GM21528 (cell line): ENCODE results near the gene IL1RAP.

Experiments used
- ATAC-seq: cut with Tn5 transposase; IDR thresholded peaks from one replicate; pipeline ENCODE4 v1.9.1; 2021; ENCODE audit warnings: mild to moderate bottlenecking, moderate library complexity; ENCODE audit not compliant: unreplicated experiment, low FRiP score

Gene IL1RAP

DNA sequence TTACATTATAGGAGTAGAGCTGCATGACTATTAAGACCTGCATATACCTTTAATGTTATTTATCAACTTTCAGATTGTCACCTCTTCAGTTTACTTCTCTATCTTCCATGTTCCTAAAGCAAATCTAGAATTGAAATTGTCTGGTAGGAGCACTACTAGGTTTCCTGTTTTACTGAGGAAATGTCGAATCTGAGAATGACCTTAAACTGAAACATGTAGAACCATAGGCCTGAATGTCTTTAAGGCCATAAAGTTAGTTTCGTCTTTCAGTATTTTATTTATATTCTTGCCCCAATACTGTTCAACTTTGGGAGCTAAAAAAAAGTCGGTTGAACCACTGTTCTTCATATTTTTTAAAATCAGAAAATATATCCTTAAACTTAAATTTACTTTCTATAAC, 92.7 kb downstream of the IL1RAP start:
- ATAC-seq: no peak

DNA sequence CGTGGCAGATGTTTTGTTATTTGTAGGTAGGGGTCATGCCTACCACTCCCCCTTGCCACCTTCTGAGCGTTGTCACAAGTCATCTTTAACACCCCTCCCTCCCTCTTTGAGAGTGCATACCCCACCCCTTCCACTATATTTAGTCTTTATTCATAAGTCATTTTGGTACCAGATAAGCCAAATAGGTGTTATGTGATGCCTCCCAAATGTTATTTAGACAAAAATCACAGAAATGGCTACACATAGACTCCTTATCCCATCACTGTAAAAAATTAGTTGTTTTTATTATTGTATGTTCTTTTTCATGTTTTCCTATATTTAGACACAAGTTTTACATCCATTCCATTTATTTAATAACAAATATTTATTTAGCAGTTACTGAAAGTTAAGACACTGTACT, 93.1 kb downstream of the IL1RAP start:
- no peak for ATAC-seq

DNA sequence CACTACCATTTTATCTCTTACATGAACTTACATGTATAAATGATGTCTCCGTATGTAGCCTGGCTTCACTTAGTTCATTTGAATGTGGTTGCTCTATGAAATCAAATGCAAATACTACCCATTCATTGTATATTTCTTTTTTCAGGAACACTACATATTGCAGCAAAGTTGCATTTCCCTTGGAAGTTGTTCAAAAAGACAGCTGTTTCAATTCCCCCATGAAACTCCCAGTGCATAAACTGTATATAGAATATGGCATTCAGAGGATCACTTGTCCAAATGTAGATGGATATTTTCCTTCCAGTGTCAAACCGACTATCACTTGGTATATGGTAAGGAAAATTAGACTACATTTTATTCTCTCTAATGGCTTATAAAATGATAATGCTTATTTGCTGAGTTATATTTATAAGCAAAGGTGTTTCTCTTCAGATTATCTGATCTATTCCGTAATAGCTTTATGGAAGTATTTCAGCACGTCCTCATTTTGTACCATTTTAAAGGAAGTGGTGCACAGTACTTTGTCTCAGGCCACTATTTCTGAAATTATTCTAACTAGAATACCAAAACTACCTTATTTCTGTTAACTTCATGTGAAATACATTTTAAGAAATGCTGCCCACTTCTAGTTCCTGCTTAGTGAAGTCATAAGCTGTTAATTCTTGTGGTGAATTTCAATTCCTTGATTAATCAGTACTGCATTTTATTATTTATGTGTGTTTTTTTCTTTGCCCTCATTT, 95.1 kb downstream of the IL1RAP start:
- ATAC-seq: no peak

DNA sequence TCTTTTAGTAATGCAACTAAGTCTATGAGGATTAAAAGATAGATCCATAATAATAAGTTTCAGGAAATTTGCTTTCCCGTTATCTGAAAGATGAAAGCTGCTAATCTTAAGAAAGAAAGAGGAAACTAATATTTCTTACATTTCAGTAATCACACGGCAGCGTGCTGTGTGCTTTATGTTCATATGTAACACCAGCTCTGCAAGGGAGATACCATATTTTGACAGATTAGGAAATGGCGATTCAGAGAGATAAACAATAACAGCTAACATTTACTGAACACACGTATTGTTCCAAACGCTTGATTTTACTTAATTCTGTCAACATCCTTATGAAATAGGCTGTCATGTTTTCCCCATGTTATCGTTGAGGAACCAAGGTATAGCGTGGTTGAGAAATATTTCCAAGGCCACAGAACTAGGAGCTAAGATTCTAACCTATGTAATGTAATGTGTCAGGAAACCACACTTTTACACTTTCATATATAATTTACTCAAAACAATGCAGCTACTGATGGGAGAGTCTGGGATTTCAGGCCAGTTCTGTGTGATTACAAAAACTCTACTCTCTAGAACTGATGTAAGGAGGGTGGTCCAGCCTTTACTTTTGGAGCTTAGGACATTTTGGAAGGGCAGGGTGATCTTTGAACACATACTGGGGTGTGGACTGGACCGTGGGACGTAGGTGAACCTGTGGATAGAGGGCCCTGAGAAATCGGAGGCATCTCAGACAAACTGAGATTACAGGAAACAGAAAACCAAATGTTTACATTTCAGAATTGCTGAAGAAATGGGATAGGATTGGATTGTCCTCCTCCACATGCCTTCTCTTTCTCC, 100.6 kb downstream of the IL1RAP start:
- ATAC-seq: no peak

DNA sequence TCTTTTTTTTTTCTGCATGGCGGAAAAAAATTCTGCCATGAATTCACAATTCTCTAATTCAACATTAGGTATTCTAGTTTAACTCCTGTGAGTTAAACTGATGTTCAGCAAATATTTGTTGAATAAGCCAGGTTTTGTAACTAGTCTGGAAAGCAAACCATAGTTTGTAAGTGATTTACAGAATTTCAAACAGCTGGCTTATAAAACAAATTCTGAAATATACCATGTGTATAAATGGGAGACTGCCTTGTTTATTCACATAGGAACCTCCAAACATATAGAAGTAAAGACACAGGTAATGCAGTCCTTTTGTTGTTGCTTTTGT, 101.1 kb downstream of the IL1RAP start:
- no peak for ATAC-seq

DNA sequence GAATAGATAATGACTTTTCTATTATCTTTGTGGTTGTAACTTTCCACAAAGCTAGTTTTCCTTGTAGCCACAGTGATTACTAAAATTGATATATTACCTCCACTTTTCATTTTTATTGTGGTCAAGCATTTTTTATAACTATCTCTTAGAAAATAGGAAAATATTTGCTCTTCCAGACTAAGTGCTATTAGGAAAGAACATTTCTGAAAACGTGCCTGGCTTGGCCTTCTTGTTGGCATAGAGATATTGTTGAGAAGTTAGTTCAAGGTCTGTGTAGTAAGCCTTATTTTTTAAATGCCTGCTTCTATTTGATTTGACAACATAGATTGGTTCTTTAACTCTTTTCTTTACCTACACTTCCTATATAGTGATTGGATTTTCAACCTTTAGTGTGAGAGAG, 101.7 kb downstream of the IL1RAP start:
- no peak for ATAC-seq

DNA sequence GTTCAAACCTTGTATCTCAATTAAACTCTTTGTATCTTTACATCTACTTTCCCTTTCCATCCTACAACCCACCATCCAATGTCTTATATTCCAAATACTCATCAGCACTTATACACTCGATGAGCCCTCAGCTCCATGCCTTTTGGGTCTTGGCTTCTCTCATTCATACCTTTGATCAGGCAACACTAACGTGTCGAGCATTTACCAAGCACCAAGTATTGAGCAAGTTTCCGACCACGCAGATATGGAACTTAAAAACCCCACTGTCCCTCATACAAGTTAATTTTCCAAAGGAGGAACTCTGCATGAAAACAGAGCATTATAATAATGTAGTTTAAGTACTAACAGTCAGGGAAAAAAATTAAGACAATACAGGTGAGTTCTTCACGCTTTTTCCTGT, 102.8 kb downstream of the IL1RAP start:
- no peak for ATAC-seq

DNA sequence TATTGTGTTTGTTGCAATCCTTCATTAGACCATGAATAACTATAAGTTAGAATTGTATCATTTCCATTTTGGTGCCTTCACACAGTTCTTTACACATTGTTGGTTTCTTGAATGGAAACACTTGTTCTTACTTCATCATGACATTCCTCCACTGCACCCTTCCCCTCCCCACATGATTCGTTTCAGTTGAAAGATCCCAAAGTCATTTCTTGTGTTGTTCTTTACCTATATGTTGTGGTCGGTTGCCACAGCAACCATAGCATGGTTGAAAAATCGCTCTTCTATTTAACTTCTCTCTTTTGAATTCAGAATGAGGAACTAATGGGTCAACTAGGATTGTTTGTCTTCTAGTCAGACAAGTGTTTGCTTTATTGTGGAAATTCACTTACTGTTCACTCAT, 103.3 kb downstream of the IL1RAP start:
- ATAC-seq: peak; percentile 81

DNA sequence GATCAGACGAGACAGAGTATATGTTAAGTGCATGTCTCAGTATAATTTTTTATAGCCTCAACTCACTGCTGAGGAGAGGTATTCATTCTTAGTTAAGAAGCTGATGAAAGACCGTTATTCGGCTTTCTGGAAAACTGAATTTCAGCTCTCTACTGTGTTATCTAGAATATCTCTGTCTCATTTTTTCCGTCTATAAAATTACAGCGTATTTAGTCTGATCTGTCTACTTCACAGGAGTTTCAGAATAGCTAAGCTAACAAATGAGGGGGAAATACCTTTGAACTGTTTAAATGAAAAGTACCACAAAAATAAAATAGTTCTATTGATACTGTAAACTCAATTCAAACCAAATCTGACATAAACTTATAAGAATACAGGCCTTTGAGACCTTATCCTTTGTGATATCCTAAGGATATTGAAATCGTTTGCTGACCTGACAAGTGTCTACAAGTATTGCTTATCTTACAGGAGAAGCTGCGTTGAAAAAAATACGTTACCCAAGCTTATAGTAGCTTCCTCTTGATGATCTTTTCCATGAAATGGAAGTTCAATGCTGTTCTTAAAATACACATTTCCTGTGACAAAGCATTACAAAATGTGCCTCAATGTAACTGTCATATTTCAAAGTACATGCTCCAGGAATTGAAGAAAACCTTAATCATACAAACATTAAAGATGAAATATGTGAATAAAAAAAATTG, 104.6 kb downstream of the IL1RAP start:
- ATAC-seq: peak; percentile 45

DNA sequence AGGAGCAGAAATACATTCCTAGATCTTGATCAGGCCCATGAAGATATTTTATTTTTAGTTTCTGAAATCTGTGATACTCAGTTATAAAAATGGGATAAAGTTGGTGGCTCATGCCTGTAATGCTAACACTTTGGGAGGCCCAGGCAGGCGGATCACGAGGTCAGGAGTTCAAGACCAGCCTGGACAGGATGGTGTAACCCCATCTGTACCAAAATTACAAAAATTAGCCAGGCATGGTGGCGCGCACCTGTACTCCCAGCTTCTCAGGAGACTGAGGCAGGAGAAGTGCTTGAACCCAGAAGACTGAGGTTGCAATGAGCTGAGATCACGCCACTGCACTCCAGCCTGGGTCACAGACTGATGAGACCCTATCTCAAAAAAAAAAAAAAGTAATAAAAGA, 105.5 kb downstream of the IL1RAP start:
- ATAC-seq: no peak

DNA sequence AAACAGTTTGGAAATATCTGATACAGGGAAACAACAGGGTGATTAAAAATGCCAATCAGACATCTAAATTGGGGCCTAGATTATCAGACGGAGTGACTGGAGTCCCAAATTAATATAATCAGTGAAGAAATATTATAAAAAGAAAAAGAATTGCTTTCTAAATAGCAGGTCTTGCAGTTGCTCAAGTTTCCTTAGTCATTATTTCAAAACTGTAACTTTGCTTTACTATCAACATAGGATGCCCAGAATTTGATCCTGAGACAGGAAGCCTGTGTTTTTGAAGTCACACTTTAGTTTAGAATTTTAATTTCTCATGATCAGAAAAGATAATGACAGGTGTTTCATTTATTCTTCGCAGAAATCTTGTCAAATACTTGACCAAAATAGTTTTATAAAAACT, 105.9 kb downstream of the IL1RAP start:
- ATAC-seq: no peak

DNA sequence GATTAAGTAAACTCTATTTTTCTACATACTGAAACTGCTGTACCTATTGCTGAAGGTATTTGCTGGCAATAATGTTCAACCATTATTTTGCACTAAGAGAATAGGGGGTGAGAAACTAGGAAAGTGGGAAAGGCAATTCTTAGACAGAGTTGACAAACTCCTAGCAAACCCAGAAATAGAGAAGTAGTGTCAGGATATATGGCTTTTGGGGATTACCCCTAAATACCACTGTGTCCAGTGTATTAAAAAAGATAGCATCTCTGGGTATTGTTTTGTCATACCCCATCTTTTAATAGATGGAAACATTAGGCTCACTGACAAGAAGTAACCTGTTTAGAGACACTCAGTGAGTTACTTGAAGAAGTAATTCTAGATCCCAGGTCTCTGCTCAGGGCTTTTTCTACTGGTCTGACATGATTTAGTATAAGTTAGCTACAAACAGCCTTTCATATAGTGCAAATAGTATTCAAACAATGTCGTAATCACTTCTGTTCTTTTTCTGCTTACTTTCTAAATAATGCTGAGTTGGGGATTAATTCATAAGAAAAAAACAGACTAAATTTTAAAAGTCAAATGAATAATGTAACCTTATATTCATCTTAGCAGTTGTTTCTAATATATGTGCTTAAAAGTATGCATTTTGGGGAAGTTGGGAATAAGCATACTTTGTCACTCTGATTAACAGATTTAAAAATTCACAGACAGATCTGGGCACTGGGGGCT, 107.2 kb downstream of the IL1RAP start:
- ATAC-seq: no peak

DNA sequence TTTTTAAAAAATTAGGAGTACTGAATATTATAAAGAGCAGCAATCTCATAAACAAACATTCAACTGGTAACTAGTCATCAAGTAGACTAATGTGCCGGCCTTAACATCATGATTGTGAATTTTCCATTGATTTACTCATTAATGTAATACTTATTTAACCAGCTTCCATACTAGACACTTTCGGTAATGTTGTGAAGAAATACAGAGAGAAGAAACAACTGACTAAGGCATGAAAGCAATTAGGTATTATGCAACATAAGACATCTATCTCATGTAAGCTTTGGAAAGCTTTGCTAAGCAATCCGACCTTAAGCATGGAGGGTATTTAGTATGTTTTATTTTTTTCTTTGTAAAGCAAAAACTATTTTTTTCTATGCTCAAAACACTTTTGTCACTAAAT, 108.0 kb downstream of the IL1RAP start:
- ATAC-seq: no peak

DNA sequence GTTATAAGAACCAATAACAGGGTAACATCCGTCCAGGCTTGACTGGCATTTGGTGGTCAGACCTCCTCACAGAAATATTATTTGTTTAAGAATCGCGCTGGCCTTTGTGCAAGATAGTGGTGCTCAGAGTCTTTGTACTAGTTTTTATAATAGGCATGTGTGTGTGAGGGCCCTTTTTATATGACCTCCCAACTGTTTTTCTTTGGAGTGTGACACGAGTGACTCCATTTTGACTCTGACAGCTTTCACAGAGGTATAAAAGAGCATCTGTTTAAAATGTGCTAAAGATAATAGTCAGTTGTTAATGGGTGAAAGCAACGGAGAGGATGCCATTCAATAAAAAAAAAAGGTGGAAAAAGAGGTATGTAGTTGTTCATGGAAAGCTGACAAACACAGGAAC, 110.4 kb downstream of the IL1RAP start:
- no peak for ATAC-seq

DNA sequence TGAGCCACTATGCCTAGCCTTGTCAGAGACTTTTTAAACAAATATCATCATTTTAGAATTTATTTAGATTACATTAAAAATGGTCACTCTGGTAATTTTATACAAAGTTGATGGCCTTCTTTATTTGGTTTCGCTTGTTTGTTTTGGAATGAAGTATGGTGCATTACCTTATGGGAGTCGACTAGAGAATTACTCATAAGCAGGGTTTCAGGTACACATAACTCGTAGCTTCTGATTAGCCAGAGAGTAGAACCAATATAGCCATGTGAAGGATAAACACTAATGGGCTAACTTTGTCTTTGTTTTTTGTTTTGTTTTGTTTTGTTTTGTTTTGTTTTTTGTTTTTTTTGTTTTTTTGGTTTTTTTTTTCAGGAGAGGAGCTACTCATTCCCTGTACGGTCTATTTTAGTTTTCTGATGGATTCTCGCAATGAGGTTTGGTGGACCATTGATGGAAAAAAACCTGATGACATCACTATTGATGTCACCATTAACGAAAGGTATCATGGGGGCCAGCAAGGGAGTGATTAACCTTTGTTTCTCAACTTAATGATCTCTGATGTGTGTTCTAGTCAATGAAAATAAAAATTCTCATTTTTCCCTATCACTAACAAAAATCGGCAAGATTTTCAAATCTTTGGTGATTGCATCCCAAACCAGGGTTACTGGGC, 113.2 kb downstream of the IL1RAP start:
- no peak for ATAC-seq

DNA sequence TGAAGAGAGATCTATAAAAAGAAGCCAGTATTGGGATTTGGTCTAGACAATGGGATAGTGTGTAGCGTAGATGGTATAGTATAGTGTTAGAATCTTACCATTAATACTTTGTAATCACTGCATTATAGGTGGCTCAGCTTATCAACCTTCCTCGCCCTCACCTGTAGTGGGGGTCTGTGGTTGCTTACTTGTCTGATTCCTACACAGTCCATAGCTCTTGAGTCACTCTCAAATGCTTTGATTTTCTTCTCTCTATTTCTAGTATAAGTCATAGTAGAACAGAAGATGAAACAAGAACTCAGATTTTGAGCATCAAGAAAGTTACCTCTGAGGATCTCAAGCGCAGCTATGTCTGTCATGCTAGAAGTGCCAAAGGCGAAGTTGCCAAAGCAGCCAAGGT, 115.2 kb downstream of the IL1RAP start:
- no peak for ATAC-seq

DNA sequence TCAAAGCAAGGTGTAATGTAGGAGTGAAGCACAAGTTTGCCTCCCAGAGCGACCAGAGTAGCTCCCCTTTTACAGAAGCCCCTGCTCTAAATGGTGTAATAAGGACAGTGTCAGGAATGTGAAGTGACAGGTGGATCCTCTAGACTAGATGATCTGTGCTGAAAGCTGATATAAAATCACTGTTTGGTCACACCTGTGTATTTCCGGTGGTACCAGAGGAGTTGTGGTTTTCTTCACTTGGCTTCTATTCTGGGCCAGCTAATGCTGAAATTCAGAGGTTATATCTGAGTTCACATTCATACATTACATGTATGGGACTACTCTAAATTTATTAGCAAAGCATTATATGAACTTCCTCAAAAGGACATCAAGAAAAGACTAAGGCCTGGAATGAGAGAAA, 117.4 kb downstream of the IL1RAP start:
- no peak for ATAC-seq

DNA sequence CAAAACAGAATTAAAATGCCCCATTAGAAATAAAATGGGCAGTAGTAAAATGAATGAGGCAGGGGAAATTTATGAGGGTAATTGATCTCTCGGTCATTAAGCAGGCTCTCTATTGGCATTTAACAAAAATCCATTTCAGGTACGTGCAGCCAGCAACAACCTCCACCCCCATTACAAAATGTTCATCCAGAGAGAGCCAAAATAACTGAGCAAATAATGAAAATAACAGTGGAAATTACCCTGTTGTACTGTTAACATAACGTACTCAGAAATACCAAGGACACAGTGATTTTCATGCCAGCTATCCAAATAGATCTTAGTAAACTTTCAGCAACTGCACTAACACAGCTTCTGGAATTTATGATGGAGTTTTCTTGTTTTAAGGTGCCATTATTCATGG, 127.7 kb downstream of the IL1RAP start:
- ATAC-seq: no peak

DNA sequence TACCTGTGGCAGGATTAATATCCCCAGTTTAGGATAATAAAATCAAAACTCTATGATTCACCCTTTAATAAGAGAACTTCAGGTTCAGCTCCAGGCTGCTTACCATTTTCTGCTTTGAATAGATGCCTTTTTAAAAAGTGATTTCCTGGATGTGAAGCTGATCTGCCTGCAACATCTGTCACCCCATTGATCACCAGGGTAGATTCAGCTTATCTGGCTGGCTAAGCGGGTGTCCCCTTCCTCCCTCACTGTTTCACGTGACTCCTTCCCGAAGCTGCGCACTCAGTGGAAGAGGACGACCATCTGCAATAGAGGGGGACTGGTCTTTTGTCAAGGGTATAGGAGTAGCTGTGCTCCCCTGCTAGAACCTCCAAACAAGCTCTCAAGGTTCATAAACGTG, 128.1 kb downstream of the IL1RAP start:
- no peak for ATAC-seq

DNA sequence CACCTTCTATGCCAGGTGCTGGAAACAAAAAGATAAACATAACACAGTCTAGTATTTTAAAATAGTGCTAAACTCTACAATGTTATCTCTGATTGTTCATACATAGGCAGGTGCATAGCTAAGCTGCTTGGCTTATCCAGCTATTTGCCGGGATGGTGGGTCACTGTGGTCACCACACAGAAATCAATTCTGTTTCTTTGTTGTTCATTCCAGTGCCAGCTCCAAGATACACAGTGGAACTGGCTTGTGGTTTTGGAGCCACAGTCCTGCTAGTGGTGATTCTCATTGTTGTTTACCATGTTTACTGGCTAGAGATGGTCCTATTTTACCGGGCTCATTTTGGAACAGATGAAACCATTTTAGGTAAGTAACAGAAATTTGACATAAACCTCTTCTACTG, 130.2 kb downstream of the IL1RAP start:
- ATAC-seq: no peak
